HepG2 (cell line): ENCODE measurements around the gene STIMATE. TPM values are rescaled to one million over a fixed set of nuclear protein-coding genes. Genes with fewer than 3 reads are reported as not detected.

Experiments used
- ATAC-seq: fragments of 200-7000 bp; cut with Tn5 transposase; 3 replicates; pipeline ENCODE4 v1.9.1; 2020; ENCODE audit warnings: mild to moderate bottlenecking, moderate library complexity
- BruUV-seq: library from RNA; stranded (reverse); fragments of 400-500 nt; replicated peaks from 2 replicates; lab custom pipeline; 2021; lab: Mats Ljungman, UMichigan
- CTCF ChIA-PET: fragments of 300-600 bp; formaldehyde crosslinking; extraction: SDS; loops from one replicate; lab custom pipeline; 2021; ENCODE audit warnings: low total read pairs, inconsistent platforms, low intra/inter-chr PET ratio; lab: Yijun Ruan, JAX
- POLR2A ChIA-PET: fragments of 350-600 bp; sonication (Branson Sonifier 250); formaldehyde crosslinking; loops from one replicate; lab custom pipeline; 2020; ENCODE audit warnings: antibody characterized with exemption, inconsistent platforms; lab: Yijun Ruan, JAX
- DNase-seq: peaks from one replicate; pipeline ENCODE4 v3.0.0-alpha.2; 2015; ENCODE audit warnings: low spot score
- FAIRE-seq: peaks from 3 replicates; lab custom pipeline; 2011; peaks lifted over from hg19 to GRCh38; lab: Jason Lieb, UNC
- H2AFZ ChIP-seq: one replicate; pipeline ENCODE4 v1.6.1; 2011; ENCODE audit warnings: low read length, inconsistent platforms
- H3K27ac ChIP-seq: fragments of 300-600 bp; 3 replicates; pipeline ENCODE4 v1.8.0; 2011; ENCODE audit warnings: mixed run types, mild to moderate bottlenecking, mixed read lengths, low read length, inconsistent platforms; ENCODE audit not compliant: insufficient read depth; ENCODE audit errors: extremely low read length
- H3K27me3 ChIP-seq, 2 experiments: fragments of 200-600 bp in 1 of 2; 2 replicates in 1 of 2; 3 replicates in 1 of 2; pipeline versions ENCODE4 v1.6.0 to v1.8.0; 2011; ENCODE audit warnings: low read length in 2 of 2, mild to moderate bottlenecking in 2 of 2, moderate library complexity in 2 of 2, inconsistent platforms in 1 of 2; ENCODE audit not compliant: insufficient read depth in 2 of 2, control insufficient read depth in 1 of 2
- H3K36me3 ChIP-seq, 2 experiments: fragments of 200-600 bp in 1 of 2; replicated peaks in 1 of 2; 2 replicates in 1 of 2; 3 replicates in 1 of 2; pipeline versions ENCODE4 v1.5.1 to v1.8.0; 2011; ENCODE audit warnings: low read length in 2 of 2, inconsistent platforms in 1 of 2; ENCODE audit not compliant: insufficient read depth in 2 of 2, control insufficient read depth in 1 of 2
- H3K4me1 ChIP-seq: 2 replicates; pipeline ENCODE4 v1.5.1; 2012; ENCODE audit warnings: low read length, inconsistent platforms; ENCODE audit not compliant: insufficient read depth
- H3K4me2 ChIP-seq: 2 replicates; pipeline ENCODE4 v1.6.0; 2011; ENCODE audit warnings: low read depth, low read length, inconsistent platforms
- H3K4me3 ChIP-seq, 3 experiments: fragments of 200-600 bp in 1 of 3; sonication (generic), shearing (Covaris generic) in 1 of 3; replicated peaks in 1 of 3; 2 replicates each; pipeline ENCODE4 v1.5.1; 2011 to 2016; ENCODE audit warnings: low read length in 3 of 3, inconsistent platforms in 2 of 3, low read depth in 2 of 3, mild to moderate bottlenecking in 2 of 3, control low read depth in 1 of 3, mixed read lengths in 1 of 3; ENCODE audit not compliant: insufficient read depth in 1 of 3
- H3K79me2 ChIP-seq: one replicate; pipeline ENCODE4 v1.6.1; 2011; ENCODE audit warnings: low read length, inconsistent platforms; ENCODE audit not compliant: insufficient read depth
- H3K9ac ChIP-seq: 2 replicates; pipeline ENCODE4 v1.6.0; 2011; ENCODE audit warnings: mild to moderate bottlenecking, low read depth, low read length, inconsistent platforms; ENCODE audit not compliant: insufficient read depth
- H3K9me3 ChIP-seq: 2 replicates; pipeline ENCODE4 v1.5.1; 2012; ENCODE audit warnings: mild to moderate bottlenecking, low read length
- H4K20me1 ChIP-seq: 2 replicates; pipeline ENCODE4 v1.6.0; 2011; ENCODE audit warnings: inconsistent platforms, mild to moderate bottlenecking, low read length, moderate library complexity; ENCODE audit not compliant: insufficient read depth
- FOXC1 ChIP-seq: sonication (generic); formaldehyde crosslinking; IDR thresholded peaks from 2 replicates; pipeline ENCODE4 v1.8.0; 2022; ENCODE audit warnings: mild to moderate bottlenecking, missing genetic modification reagents, borderline replicate concordance
- GABPB1 ChIP-seq: IDR thresholded peaks from 2 replicates; pipeline ENCODE4 v1.6.1; 2016; ENCODE audit warnings: mild to moderate bottlenecking, missing genetic modification reagents, moderate library complexity, missing compliant biosample characterization
- HOXA5 ChIP-seq: sonication (generic); formaldehyde crosslinking; IDR thresholded peaks from 2 replicates; pipeline ENCODE4 v1.4.0; 2020; ENCODE audit warnings: missing genetic modification reagents
- PPARG ChIP-seq: conservative IDR thresholded peaks from 2 replicates; pipeline ENCODE4 v1.6.1; 2016; ENCODE audit warnings: missing biosample characterization, missing genetic modification reagents
- SCMH1 ChIP-seq: sonication (generic); formaldehyde crosslinking; IDR thresholded peaks from 2 replicates; pipeline ENCODE4 v1.9.0; 2021; ENCODE audit warnings: missing genetic modification reagents, mild to moderate bottlenecking, borderline replicate concordance
- SKIL ChIP-seq: sonication (generic); formaldehyde crosslinking; IDR thresholded peaks from 2 replicates; pipeline ENCODE4 v1.8.0; 2022; ENCODE audit warnings: missing genetic modification reagents, mild to moderate bottlenecking, moderate library complexity, borderline replicate concordance
- THAP11 ChIP-seq: IDR thresholded peaks from 2 replicates; pipeline ENCODE4 v1.6.1; 2016; ENCODE audit warnings: missing biosample characterization, missing genetic modification reagents
- ZNF687 ChIP-seq: sonication (generic); formaldehyde crosslinking; IDR thresholded peaks from 2 replicates; pipeline ENCODE4 v1.5.1; 2020; ENCODE audit warnings: mild to moderate bottlenecking, missing genetic modification reagents, moderate library complexity
- ZNF747 ChIP-seq: sonication (generic); formaldehyde crosslinking; IDR thresholded peaks from 2 replicates; pipeline ENCODE4 v1.8.1; 2023; ENCODE audit warnings: missing genetic modification reagents, mild to moderate bottlenecking, borderline replicate concordance
- WGBS: methylation state at CpG from one replicate; pipeline ENCODE4 v1.1.6; 2017; ENCODE audit warnings: low lambda C conversion rate; 5-methylcytosine and 5-hydroxymethylcytosine counted together
- in situ Hi-C: cut with HindIII; loops from 2 replicates; pipeline ENCODE4 v1.10.0; 2017; ENCODE audit warnings: low pct_unique_long_range_greater_than_20kb; ENCODE audit not compliant: extremely low pct_ligation_motif_present
- intact Hi-C: fragments of 100-400 bp; cut with micrococcal nuclease; formaldehyde crosslinking; loops from one replicate; pipeline ENCODE4 v1.10.0; 2022; ENCODE audit not compliant: unreplicated experiment
- polyA plus RNA-seq, 8 experiments: library from polyadenylated mRNA; depleted of rRNA in 3 of 8; stranded (reverse) in 7 of 8; unstranded in 1 of 8; fragments of >200 nt; fragmentation: Illumina TruSeq in 4 of 8; extraction: Trizol in 4 of 8; gene quantifications; 2 replicates each; pipeline versions ENCODE4 v1.2.1 to v1.2.3, GENCODE V29; 2011 to 2016; ENCODE audit warnings: low read depth in 4 of 8, missing spikeins in 1 of 8, mixed read lengths in 1 of 8; ENCODE audit not compliant: insufficient read depth in 1 of 8
- total RNA-seq, 5 experiments: library from RNA; depleted of rRNA; stranded (reverse); fragments of >200 nt; fragmentation: Illumina TruSeq; extraction: Trizol; gene quantifications; 2 replicates each; pipeline ENCODE4 v1.2.3, GENCODE V29; 2016; ENCODE audit warnings: low read depth in 1 of 5

STIMATE gene
- total and polyA plus RNA-seq, 2 of the 13 experiments (the other 11 are each of a cell fraction or from before 2014, with no cell fraction given), result 5.7 to 11.7 TPM

GRCh38 chr3:52871761-52872160 is 25.6 kb downstream of the STIMATE start (continued):
- TF ChIP-seq HOXA5 (CRISPR knock-in tag) (no peak), SCMH1 (no peak), ZNF747 (no peak), PPARG (CRISPR knock-in tag) (no peak), SKIL (CRISPR knock-in tag) (no peak)

GRCh38 chr3:52870471-52870870 is 26.9 kb downstream of the STIMATE start:
- Histone ChIP-seq H3K4me2 (no peak overlapping the region), H4K20me1 (no peaks in the 10 kb centered on the region), H3K79me2 (no peaks in the 10 kb centered on the region), H3K4me1 (peaks cover 33% of the 10 kb centered on the region), H3K27me3 (no peaks in the 10 kb centered on the region), H3K36me3 (no peaks in the 10 kb centered on the region), H3K9me3 (no peaks in the 10 kb centered on the region), H3K27ac (no peak overlapping the region), H3K4me3 (no peak overlapping the region), H2AFZ (no peak overlapping the region), H3K9ac (no peak overlapping the region)
- FAIRE-seq (no peak), ATAC-seq (no peak), DNase-seq (no peak)
- in situ Hi-C loops, result no loop called here
- ChIA-PET POLR2A (no interaction called here), CTCF (no interaction called here)
- WGBS, result 93% methylated on average over 8 of the region's 10 CpGs
- intact Hi-C loops, result no loop called here
- BruUV-seq, result no TSS peak
- TF ChIP-seq GABPB1 (CRISPR knock-in tag) (0 out of 2 replicates have a peak, but pooled peaks have one; percentile 10), THAP11 (no peak), FOXC1 (CRISPR knock-in tag) (0 out of 2 replicates have a peak, but pooled peaks have one; percentile 18), ZNF687 (peak; percentile 13; the same call in 1 of the 2 replicates)
